ENCODE data around the gene TNP2.
A peak's percentile ranks its signal among the peaks of the same experiment; 100 is the strongest.
"Not testable (repeated sequence)": the region's sequence is repeated elsewhere in the genome, so short reads cannot be mapped to it uniquely, and the experiment has no call there.

Gene TNP2

GRCh38 chr16:11299865-11300559, 30.9 kb upstream of the TNP2 start:
- no peak for DNase-seq (ENCODE audit: low spot score)

- DNase-seq (ENCODE audit: low spot score), result not testable (repeated sequence)
Observed at GRCh38 chr16:11298950-11299547, 29.9 kb upstream of the TNP2 start.

GRCh38 chr16:11298143-11298900, 29.2 kb upstream of the TNP2 start:
- no peak for DNase-seq (ENCODE audit: low spot score)

GRCh38 chr16:11297492-11298142, 28.5 kb upstream of the TNP2 start:
- DNase-seq (ENCODE audit: low spot score), result peak; percentile 62

- DNase-seq (ENCODE audit: low spot score), result no peak
Observed at GRCh38 chr16:11296706-11297491, 27.8 kb upstream of the TNP2 start.

- DNase-seq (ENCODE audit: low spot score), result no peak
Observed at GRCh38 chr16:11296351-11296705, 27.2 kb upstream of the TNP2 start.

GRCh38 chr16:11295672-11296071, 26.5 kb upstream of the TNP2 start:
- no peak for DNase-seq (ENCODE audit: low spot score)

GRCh38 chr16:11292076-11292748, 23.1 kb upstream of the TNP2 start:
- DNase-seq (ENCODE audit: low spot score), result no peak

GRCh38 chr16:11291091-11291703, 22.1 kb upstream of the TNP2 start:
- no peak for DNase-seq (ENCODE audit: low spot score)

- no peak for DNase-seq (ENCODE audit: low spot score)
Observed at GRCh38 chr16:11290102-11290893, 21.2 kb upstream of the TNP2 start.

- DNase-seq (ENCODE audit: low spot score), result not testable (repeated sequence)
Observed at GRCh38 chr16:11289696-11290095, 20.6 kb upstream of the TNP2 start.

GRCh38 chr16:11289202-11289601, 20.1 kb upstream of the TNP2 start:
- no peak for DNase-seq (ENCODE audit: low spot score)

- DNase-seq (ENCODE audit: low spot score), result no peak
Observed at GRCh38 chr16:11285842-11286241, 16.7 kb upstream of the TNP2 start.

GRCh38 chr16:11283820-11284248, 14.7 kb upstream of the TNP2 start:
- DNase-seq (ENCODE audit: low spot score), result no peak

GRCh38 chr16:11280616-11281522, 11.7 kb upstream of the TNP2 start, which contains the start of gene PRM1:
TSS of gene PRM1 (minus strand) at chr16:11281330. CDS start at chr16:11281238, 92 bp downstream.
- DNase-seq (ENCODE audit: low spot score), result no peak

- no peak for DNase-seq (ENCODE audit: low spot score)
Observed at GRCh38 chr16:11278681-11279628, 9.8 kb upstream of the TNP2 start.

GRCh38 chr16:11277607-11278337, 8.6 kb upstream of the TNP2 start:
- DNase-seq (ENCODE audit: low spot score), result no peak

Measured in pons (tissue), 1 donor.